Measurements from ENCODE around the gene PRPSAP1.

The PRPSAP1 gene, protein sequence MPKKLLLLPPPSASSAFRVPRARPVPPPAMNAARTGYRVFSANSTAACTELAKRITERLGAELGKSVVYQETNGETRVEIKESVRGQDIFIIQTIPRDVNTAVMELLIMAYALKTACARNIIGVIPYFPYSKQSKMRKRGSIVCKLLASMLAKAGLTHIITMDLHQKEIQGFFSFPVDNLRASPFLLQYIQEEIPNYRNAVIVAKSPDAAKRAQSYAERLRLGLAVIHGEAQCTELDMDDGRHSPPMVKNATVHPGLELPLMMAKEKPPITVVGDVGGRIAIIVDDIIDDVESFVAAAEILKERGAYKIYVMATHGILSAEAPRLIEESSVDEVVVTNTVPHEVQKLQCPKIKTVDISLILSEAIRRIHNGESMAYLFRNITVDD

GRCh38 chr17:76353599-76354316, at the start of gene PRPSAP1:
Gene PRPSAP1 (minus strand): TSS chr17:76353916. CDS start chr17:76353703, 213 bp downstream.
- peak; percentile 70 for DNase-seq (ENCODE audit: low read depth)

- DNase-seq (ENCODE audit: low read depth): no peak
Measured at GRCh38 chr17:76402711-76403110, 49.0 kb upstream of the PRPSAP1 start.

DNA sequence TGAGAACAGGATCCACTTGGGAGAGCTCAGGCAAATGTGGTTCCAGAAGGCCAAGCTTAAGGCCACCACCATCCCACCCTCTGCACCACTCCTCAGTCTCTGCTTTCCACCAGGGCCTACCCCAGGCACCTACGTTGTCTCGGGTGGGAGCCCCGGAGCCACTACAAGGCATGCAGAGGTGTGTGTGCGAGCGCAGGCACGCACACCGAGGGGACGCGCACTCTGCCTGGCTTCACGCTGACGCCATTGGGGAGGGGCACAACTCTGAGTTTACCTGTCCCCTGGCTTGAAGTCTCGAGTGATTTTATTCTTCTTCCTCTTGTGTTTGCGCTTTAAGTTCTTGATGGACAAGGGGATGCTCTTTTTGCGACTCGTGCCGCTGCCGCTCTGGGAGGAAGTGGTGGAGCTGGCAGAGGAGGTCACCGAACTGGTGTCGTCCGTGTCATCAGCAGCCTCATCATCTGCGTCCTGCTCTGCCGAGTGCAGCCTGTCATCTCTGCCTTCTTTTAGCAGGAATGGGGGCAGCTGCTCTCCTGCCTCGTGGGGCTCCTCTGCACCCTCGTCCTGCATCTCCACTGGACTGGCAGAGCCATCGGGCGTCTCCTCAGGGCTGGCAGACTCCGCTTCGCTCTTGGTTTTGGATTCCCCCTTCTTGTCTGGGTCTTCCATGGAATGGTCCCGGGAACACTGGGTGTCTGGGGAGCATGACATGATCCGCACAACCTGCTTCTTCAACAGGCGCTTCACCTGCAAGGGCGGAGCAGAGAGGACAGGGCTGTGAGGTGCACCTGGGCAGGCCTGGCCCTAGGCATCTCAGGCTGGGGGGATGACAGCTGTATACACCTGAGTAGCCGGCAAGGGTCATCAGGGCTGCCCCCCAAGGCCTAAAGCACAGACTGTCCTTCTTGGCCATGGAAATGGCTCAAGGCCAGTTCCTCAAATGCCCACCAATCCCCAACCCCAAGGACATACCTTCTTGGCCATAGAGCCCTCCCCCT, 45.8 kb upstream of the PRPSAP1 start:
- DNase-seq (ENCODE audit: low read depth): no peak

- DNase-seq (ENCODE audit: low read depth): no peak
Measured at GRCh38 chr17:76398523-76399174, 44.9 kb upstream of the PRPSAP1 start.

GRCh38 chr17:76397687-76398522, 44.2 kb upstream of the PRPSAP1 start:
- no peak for DNase-seq (ENCODE audit: low read depth)

- no peak for DNase-seq (ENCODE audit: low read depth)
Measured at GRCh38 chr17:76397184-76397583, 43.5 kb upstream of the PRPSAP1 start.

DNA sequence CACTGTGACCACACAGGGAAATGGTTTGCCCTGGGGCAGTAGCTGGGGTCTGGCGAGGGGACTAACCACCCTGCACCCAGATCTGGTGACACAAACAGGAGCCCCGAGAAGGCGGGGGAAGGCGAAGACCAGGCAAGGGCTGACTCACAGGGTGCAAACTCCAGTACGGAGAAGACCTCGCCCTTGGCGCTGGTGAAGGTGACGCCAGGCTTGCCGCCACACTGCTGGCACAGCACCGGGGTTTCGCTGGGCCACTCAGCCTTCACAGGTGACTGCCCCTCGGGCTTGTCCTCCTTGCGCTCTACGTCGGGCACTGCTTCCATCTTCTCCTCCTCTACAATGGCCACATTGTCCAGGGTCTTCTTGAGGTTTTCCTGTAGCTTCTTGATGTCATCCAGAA, 42.3 kb upstream of the PRPSAP1 start:
- no peak for DNase-seq (ENCODE audit: low read depth)

DNA sequence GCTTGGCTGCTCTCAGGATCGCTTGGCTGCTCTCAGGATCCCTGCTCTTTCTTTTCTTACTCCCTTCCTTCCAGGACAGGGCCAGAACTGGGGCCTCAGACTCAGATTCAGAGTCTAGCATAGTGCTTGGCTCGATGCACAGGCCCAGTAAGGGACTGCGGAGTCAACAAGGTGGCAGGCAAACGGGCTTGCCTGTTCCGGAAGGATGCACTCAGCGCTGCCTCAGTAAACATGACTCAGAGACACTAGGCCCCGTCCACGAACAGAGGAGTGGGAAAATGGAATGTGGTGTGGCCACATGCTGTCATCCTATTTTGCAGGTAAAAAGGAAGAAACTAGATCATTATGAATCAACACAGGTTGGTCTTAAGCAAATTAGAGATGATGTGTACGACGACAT, 40.5 kb upstream of the PRPSAP1 start:
- no peak for DNase-seq (ENCODE audit: low read depth)

GRCh38 chr17:76391200-76391715, 37.5 kb upstream of the PRPSAP1 start:
- DNase-seq (ENCODE audit: low read depth): no peak

- no peak for DNase-seq (ENCODE audit: low read depth)
Measured at GRCh38 chr17:76390003-76390421, 36.3 kb upstream of the PRPSAP1 start.

- no peak for DNase-seq (ENCODE audit: low read depth)
Measured at GRCh38 chr17:76388966-76389888, 35.5 kb upstream of the PRPSAP1 start.

DNA sequence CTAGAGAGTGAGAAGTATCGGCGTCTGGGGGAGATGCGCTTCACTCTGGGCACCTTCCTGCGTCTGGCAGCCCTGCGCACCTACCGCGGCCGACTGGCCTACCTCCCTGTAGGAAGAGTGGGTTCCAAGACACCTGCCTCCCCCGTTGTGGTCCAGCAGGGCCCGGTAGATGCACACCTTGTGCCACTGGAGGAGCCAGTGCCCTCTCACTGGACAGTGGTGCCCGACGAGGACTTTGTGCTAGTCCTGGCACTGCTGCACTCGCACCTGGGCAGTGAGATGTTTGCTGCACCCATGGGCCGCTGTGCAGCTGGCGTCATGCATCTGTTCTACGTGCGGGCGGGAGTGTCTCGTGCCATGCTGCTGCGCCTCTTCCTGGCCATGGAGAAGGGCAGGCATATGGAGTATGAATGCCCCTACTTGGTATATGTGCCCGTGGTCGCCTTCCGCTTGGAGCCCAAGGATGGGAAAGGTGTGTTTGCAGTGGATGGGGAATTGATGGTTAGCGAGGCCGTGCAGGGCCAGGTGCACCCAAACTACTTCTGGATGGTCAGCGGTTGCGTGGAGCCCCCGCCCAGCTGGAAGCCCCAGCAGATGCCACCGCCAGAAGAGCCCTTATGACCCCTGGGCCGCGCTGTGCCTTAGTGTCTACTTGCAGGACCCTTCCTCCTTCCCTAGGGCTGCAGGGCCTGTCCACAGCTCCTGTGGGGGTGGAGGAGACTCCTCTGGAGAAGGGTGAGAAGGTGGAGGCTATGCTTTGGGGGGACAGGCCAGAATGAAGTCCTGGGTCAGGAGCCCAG, 33.5 kb upstream of the PRPSAP1 start:
- no peak for DNase-seq (ENCODE audit: low read depth)

- DNase-seq (ENCODE audit: low read depth): no peak
Measured at GRCh38 chr17:76385892-76386786, 32.4 kb upstream of the PRPSAP1 start.

DNA sequence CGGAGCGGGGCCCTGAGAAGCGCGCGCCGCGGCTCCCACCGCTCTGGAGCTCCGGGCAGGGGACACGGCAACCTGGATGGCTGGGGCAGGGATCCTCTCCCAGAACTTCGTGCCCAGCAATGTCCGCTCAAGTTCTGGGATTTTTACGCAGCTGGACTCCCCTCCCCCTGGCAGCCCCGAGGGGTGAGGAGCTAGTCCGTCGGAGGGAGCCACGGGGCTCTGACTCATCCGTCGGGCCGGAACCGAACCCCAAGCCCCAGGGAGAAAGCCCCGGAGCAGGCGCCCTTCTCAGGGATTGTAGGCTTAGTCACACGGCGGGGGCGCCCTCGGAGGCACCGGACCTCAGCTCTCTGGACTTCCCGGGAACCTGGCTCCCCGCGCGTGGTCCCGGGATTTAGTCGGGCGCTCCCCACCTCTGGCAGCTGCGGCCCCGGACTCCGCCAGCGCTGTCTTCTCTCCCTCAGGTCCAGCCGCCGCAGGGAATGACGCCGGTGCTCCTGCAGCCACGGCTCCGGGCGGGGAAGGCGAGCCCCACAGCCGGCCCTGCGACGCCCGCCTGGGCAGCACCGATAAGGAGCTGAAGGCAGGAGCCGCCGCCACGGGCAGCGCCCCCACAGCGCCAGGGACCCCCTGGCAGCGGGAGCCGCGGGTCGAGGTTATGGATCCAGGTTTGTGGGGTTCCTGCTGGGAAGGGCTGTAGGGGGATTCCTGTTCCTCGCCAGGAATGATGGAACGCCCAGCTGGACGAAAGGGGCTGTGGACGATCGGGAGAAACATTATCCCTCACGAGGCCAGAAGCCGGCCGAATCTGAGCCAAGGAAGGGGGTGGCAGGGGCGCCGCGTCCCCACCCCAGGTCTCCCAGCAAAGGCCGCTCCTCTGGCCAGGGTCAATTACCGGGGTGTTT, 31.5 kb upstream of the PRPSAP1 start:
- no peak for DNase-seq (ENCODE audit: low read depth)

GRCh38 chr17:76384222-76384986, 30.7 kb upstream of the PRPSAP1 start, which contains the start of gene SPHK1:
Gene SPHK1 (plus strand): TSS chr17:76384609. CDS start chr17:76385645, 1,036 bp downstream.
- DNase-seq (ENCODE audit: low read depth): no peak

Data from CMK (cell line).